ENCODE results near the gene AP1M1.

GRCh38 chr19:16248380-16249023, 50.8 kb downstream of the AP1M1 start:
- no peak for TF ChIP-seq USF2 (CRISPR knock-in tag; IDR thresholded peaks at IDR 0.05)
- no peak for TF ChIP-seq CTCF (IDR thresholded peaks at IDR 0.05)
- no peak for TF ChIP-seq ZNF138 (CRISPR knock-in tag; conservative IDR thresholded peaks at IDR 0.05)
- TF ChIP-seq ERG (CRISPR knock-in tag; IDR thresholded peaks at IDR 0.05): no peak
- TF ChIP-seq AFF4 (CRISPR knock-in tag; IDR thresholded peaks at IDR 0.05; ENCODE audit: borderline replicate concordance): no peak
- no peak for TF ChIP-seq FOXJ3 (CRISPR knock-in tag; IDR thresholded peaks at IDR 0.05; ENCODE audit: borderline replicate concordance)
- TF ChIP-seq SP1 (CRISPR knock-in tag; conservative IDR thresholded peaks at IDR 0.05): no peak
- TF ChIP-seq ATF6 (CRISPR knock-in tag; IDR thresholded peaks at IDR 0.05): no peak
- no peak for TF ChIP-seq IRF2 (CRISPR knock-in tag; IDR thresholded peaks at IDR 0.05; ENCODE audit: borderline replicate concordance, low read depth)
